NCI-H526 treated with DMSO at 0.1 percent for 48 hours (cell line): ENCODE measurements around the gene RGS7.
"Not testable (repeated sequence)": the region's sequence is repeated elsewhere in the genome, so short reads cannot be mapped to it uniquely, and the experiment has no call there.

Experiments used
- DNase-seq: peaks from one replicate; lab custom pipeline; 2025; lab: John Stamatoyannopoulos, UW

RGS7 gene

DNA sequence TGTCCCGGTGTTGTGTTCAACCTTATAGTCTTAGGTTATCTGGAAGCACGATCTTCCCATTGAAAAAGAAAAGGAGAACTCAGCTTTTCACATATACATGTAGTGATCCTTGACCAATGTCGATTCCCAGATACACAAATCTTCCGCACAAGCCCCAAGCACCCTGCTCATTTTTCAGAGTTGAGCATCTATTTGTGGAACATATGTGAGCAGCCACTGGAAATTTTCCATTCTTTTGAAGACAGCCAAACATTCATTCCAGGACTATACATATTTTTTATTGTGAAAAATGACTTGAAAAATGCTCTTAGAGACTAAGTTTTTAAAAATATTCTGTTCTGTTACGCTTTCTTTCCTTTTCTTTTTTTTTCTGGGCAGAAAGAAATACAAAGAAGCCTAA, 371.9 kb downstream of the RGS7 start:
- DNase-seq, result no peak

DNA sequence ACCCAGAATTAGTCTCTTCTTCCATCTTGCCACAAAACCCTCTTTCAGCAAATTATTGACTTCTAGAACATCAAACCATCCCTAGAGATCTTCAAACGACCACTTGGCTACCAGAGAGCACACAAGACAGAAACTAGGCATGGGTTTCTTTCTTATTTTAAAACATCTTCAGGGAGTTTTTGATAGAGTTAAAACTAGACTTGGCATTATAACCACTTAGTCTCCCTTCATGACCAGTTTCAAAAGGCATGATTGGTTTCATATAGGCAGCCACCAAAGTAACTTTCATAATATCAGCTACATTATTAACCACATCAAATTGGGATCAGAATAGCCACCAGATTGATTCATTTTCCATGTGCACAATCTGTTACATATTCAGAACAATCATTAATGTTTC, 376.7 kb downstream of the RGS7 start:
- no peak for DNase-seq

GRCh38 chr1:240976685-240977084, 380.3 kb downstream of the RGS7 start:
- no peak for DNase-seq

DNA sequence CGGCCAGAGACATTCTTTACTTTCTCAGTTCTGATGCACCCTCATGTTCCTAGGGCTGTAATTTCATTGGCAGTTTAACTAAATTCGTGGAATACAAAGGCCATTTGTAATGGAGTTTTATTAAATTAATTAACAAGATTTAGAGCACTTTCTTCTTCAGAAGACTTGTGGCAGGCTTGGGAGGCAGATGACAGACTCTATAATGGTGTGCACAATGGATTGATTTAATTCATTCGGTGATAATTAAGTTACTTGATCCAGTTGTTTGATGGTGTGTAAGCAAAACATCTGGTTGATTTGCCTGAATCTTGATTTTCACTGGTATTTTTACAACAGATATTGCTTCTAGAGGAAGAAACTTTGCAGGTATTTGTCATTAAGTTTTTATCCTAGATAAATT, 383.1 kb downstream of the RGS7 start:
- DNase-seq, result no peak

GRCh38 chr1:240972059-240972458, 384.9 kb downstream of the RGS7 start:
- DNase-seq, result not testable (repeated sequence)

- DNase-seq, result no peak
Measured at GRCh38 chr1:240970253-240970652, 386.8 kb downstream of the RGS7 start.

DNA sequence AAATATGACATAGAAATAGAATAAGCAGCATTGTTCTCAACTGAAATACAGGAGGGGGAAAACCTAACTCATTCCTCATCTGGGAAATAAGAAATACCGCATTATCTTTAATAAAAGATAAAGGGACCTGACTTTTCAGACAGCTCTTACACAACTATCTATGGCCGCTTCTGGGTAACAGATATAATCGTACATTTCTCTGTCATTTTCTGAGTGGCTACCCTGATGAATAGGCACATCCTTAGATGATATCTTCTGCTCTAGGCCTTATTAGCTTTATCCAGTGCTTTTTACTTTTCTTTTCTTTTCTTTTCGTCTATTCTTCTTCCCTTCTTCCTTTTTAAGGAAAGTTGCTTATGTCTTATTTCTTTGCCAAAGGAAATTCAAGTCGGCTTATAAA, 388.1 kb downstream of the RGS7 start:
- DNase-seq, result no peak

- DNase-seq, result no peak
Measured at GRCh38 chr1:240967070-240967724, 389.8 kb downstream of the RGS7 start.

- no peak for DNase-seq
Measured at GRCh38 chr1:240965581-240966091, 391.4 kb downstream of the RGS7 start.

- no peak for DNase-seq
Measured at GRCh38 chr1:240962086-240962485, 394.9 kb downstream of the RGS7 start.

DNA sequence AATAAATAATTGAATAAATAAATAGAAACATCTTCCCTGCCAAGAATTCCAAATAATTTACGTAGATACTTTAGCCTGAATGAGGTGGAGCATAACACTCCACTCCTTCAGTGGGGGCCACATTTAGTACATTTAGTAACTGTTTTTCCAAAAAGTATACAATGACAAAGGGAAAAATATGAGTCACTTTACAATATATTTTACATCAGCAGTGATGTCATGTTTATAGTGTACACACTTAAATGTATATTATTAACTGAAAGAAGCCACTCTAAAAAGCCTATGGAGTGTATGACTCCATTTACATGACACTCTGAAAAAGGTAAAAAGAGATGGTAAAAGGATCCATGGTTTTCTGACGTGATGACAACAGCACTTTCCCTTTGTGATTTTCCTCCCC, 400.6 kb downstream of the RGS7 start:
- DNase-seq, result no peak

DNA sequence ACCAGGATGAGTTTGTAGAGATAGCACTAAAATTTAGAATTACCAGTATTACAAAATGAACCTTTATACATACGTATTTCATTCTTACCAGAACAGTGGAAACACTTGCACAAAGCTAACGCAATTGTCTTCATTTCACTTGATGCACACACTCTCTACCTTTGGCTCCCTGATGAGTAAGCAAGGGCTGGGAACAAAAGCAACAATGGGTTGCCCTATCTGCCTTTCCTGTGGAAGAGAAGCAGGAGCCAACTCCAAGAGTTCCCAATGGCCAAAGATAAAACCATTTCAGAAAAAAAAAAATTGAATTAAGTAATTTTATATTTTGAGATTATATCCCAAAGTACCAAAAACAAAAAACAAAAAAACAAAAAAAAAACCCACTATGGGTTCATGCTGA, 401.0 kb downstream of the RGS7 start:
- no peak for DNase-seq

DNA sequence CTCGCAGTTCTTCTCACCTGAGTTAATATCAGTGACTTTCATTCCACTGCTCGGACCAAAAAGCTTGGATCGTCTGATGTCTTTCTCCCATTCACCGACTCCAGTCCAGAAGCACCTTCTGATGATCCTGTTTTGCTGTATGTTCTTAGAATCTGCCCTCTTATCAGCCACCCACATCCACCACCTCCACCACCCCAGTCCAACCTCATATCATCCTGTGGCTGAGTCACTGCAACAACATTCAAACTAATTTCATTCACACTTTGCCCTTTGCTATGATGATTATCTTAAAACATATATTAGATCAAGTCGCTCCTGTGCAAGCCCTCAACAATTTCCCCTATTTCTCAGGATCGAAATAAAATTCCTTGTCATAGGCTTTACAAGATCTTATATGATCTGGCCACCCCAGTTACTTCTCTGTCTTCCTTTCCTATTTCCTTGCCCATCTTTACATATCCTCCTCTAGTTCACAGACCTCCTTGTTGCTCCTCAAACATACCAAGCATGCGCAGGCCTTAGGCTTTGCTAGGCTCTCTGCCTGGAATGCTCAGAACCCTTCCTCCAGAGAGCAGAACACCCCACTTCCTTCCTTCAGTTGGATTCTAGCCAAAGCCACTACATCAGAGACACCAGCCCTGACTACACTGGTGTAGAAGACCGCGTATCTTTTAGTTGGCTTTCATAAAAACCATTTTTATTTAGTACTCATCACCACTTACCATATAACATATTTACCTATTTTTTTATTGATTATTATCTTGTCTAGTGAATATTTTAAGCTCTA, 409.4 kb downstream of the RGS7 start:
- DNase-seq, result no peak

DNA sequence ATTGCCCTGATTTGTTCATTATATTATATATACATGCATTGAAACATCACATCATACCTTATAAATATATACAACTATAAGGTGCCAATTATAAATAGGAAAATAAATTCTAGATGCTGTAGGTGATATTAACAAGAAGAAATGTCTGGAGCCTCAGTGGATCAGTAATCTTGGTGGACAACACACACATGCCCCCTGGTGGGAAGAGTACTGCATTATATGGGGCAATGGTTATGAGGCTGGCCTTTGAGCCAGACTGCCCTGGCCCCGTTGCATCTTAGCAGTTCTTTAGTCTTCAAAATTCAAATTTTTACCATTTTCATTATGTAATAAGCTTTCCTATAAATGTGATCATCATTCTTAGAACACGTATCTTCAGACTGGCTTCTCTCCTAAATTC, 410.1 kb downstream of the RGS7 start:
- DNase-seq, result no peak

DNA sequence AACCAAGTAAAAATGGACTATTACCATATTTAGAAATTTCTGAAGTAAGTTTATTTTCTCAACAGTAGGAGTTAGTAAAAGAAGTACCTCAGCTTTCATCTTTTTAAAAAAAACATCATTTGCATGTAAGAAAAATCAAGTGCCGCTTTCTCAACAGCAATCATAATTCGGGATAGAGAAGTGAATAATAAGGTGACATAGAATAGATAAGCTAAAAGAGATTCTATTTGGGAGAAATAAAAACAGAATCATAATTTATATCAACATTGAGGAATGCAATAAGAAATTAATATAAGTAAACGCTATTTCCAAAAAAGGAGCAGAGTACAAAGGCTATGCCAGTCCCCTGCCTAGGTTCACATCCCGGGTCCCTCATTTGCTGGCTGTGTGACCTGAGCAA, 414.1 kb downstream of the RGS7 start:
- DNase-seq, result no peak

- no peak for DNase-seq
Measured at GRCh38 chr1:240941701-240942370, 415.2 kb downstream of the RGS7 start.

- no peak for DNase-seq
Measured at GRCh38 chr1:240936911-240937668, 419.9 kb downstream of the RGS7 start.

DNA sequence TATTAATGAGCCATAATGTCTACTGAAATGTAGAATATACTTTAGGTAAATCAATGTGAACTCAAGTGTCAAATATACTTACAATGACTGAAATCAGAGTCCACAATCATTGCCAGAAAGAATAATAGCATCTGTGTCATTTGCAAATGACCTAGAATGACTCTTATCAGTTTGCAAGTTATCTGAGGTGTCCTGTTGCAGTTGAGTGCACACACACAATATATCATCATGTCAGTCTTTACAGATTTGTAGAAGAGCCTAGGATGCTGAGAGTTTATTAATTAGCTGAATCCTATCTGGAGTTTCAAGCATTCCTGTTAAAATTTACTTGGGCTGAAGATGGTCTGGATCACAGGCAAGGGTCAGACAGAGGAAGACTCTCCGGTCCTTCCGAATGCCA, 421.1 kb downstream of the RGS7 start:
- no peak for DNase-seq

DNA sequence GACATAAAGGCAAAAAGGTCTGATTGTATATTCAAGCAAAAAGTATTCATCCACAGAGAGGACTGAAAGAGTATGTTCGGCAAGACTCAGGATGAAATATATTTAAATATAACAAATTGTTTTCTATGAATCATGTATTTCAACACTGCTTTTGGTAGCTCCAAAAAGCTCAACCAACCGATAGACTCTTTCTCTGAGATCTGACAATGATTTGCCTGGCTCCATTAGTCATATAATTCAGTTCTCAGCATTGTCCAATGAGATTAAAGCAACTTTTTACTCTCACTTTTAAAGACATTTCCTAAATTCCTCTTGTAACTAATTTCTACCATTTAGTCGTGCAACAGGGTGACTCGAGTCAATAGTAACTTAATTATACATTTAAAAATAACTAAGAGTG, 426.0 kb downstream of the RGS7 start:
- DNase-seq, result no peak

DNA sequence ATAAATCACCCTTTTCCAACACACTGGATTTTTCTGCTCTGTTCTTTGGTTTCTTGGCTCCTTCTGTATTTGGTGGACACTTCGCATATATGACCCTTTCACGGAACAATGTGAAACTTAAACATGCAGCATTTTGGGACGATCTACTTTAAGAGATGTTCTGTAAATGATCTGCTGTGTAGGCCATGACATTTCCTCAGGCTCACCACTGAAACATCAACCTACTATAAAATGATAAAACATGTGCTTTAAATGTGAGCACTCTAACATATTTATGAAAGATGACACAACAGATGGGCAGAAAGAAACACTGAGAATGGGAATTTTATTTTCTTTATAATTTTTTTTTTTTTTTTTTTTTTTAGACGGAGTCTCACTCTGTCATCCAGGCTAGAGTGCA, 428.7 kb downstream of the RGS7 start:
- DNase-seq, result no peak

- no peak for DNase-seq
Measured at GRCh38 chr1:240927821-240928220, 429.2 kb downstream of the RGS7 start.

DNA sequence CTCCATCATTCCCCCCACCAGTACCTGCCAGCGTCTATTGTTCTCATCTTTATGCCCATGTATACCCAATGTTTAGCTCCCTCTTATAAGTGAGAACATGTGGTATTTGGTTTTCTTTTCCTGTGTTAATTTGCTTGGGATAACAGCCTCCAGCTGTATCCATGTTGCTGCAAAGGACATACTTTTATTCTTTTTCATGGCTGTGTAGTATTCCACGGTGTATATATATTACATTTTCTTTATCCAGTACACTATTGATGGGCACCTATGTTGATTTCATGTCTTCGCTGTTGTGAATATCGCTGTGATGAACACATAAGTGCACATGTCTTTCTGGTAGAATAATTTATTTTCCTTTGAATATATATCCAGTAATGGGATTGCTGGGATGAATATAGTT, 431.7 kb downstream of the RGS7 start:
- no peak for DNase-seq
